H9 (cell line): ENCODE measurements around the gene KLLN. TPM values are rescaled to one million over a fixed set of nuclear protein-coding genes. Genes with fewer than 3 reads are reported as not detected.
"Not testable (repeated sequence)": the region's sequence is repeated elsewhere in the genome, so short reads cannot be mapped to it uniquely, and the experiment has no call there.

Source experiments
- DNase-seq: peaks from one replicate; pipeline ENCODE4 v3.0.0-alpha.2; 2017
- H2AFZ ChIP-seq: one replicate; pipeline ENCODE4 v1.6.1; 2013; ENCODE audit warnings: mild to moderate bottlenecking, low read length, control low read depth, moderate library complexity
- H2AK5ac ChIP-seq: 2 replicates; pipeline ENCODE4 v1.6.1; 2013; ENCODE audit warnings: low read length, control low read depth, mixed read lengths; ENCODE audit not compliant: insufficient read length
- H2BK120ac ChIP-seq: one replicate; pipeline ENCODE4 v1.6.1; 2013; ENCODE audit warnings: low read depth, mild to moderate bottlenecking, low read length, control low read depth, inconsistent platforms; ENCODE audit not compliant: poor library complexity, severe bottlenecking
- H2BK12ac ChIP-seq: 2 replicates; pipeline ENCODE4 v1.6.1; 2013; ENCODE audit warnings: low read length, control low read depth, mixed read lengths, low read depth; ENCODE audit not compliant: insufficient read length
- H2BK15ac ChIP-seq: 2 replicates; pipeline ENCODE4 v1.6.1; 2013; ENCODE audit warnings: low read depth, low read length, control low read depth
- H2BK20ac ChIP-seq: one replicate; pipeline ENCODE4 v1.6.1; 2013; ENCODE audit warnings: low read depth, mild to moderate bottlenecking, low read length, control low read depth, inconsistent platforms; ENCODE audit not compliant: poor library complexity, severe bottlenecking
- H2BK5ac ChIP-seq: 2 replicates; pipeline ENCODE4 v1.6.1; 2013; ENCODE audit warnings: low read length, control low read depth, mixed read lengths; ENCODE audit not compliant: insufficient read length
- H3K14ac ChIP-seq: 2 replicates; pipeline ENCODE4 v1.6.1; 2013; ENCODE audit warnings: low read length, control low read depth; ENCODE audit not compliant: insufficient read depth
- H3K18ac ChIP-seq: 2 replicates; pipeline ENCODE4 v1.6.1; 2013; ENCODE audit warnings: low read depth, mild to moderate bottlenecking, mixed read lengths, low read length, control low read depth; ENCODE audit not compliant: insufficient read length
- H3K23ac ChIP-seq: 2 replicates; pipeline ENCODE4 v1.6.1; 2013; ENCODE audit warnings: low read length, control low read depth, mixed read lengths, low read depth; ENCODE audit not compliant: insufficient read length
- H3K23me2 ChIP-seq: 2 replicates; pipeline ENCODE4 v1.6.1; 2013; ENCODE audit warnings: low read depth, mild to moderate bottlenecking, mixed read lengths, low read length, control low read depth; ENCODE audit not compliant: insufficient read length, poor library complexity, severe bottlenecking
- H3K27ac ChIP-seq: 2 replicates; pipeline ENCODE4 v1.5.1; 2013; ENCODE audit warnings: low read length, control low read depth, mixed read lengths, low read depth; ENCODE audit not compliant: insufficient read length
- H3K27me3 ChIP-seq: 2 replicates; pipeline ENCODE4 v1.6.1; 2013; ENCODE audit warnings: low read length, control low read depth, inconsistent platforms; ENCODE audit not compliant: insufficient read depth
- H3K4ac ChIP-seq: 2 replicates; pipeline ENCODE4 v1.6.1; 2013; ENCODE audit warnings: low read depth, mild to moderate bottlenecking, control low read depth, inconsistent platforms, low read length, moderate library complexity
- H3K4me1 ChIP-seq: 2 replicates; pipeline ENCODE4 v1.6.1; 2013; ENCODE audit warnings: low read length, control low read depth, inconsistent platforms; ENCODE audit not compliant: insufficient read depth
- H3K4me2 ChIP-seq: 2 replicates; pipeline ENCODE4 v1.6.1; 2013; ENCODE audit warnings: low read length, control low read depth, mixed read lengths; ENCODE audit not compliant: insufficient read length, insufficient read depth
- H3K56ac ChIP-seq: 2 replicates; pipeline ENCODE4 v1.6.1; 2013; ENCODE audit warnings: low read depth, mild to moderate bottlenecking, mixed read lengths, low read length, control low read depth; ENCODE audit not compliant: insufficient read length
- H3K79me1 ChIP-seq: 2 replicates; pipeline ENCODE4 v1.6.1; 2013; ENCODE audit warnings: low read depth, mild to moderate bottlenecking, moderate library complexity, low read length, control low read depth, inconsistent platforms; ENCODE audit not compliant: insufficient read depth, poor library complexity, severe bottlenecking
- H3K79me2 ChIP-seq: 2 replicates; pipeline ENCODE4 v1.6.1; 2013; ENCODE audit warnings: low read length, control low read depth, inconsistent platforms; ENCODE audit not compliant: insufficient read depth
- H3K9ac ChIP-seq: 2 replicates; pipeline ENCODE4 v1.6.1; 2013; ENCODE audit warnings: low read length, control low read depth, mixed read lengths; ENCODE audit not compliant: insufficient read length; ENCODE audit errors: extremely low read depth
- H3K9me3 ChIP-seq: one replicate; pipeline ENCODE4 v1.6.1; 2013; ENCODE audit warnings: low read depth, low read length, inconsistent platforms; ENCODE audit not compliant: control insufficient read depth
- H3T11ph ChIP-seq: one replicate; pipeline ENCODE4 v1.6.1; 2013; ENCODE audit warnings: mild to moderate bottlenecking, low read length, control low read depth, inconsistent platforms
- H4K20me1 ChIP-seq: one replicate; pipeline ENCODE4 v1.6.1; 2013; ENCODE audit not compliant: control insufficient read depth, insufficient read length, insufficient read depth
- H4K5ac ChIP-seq: 2 replicates; pipeline ENCODE4 v1.6.1; 2013; ENCODE audit warnings: low read depth, mild to moderate bottlenecking, mixed read lengths, low read length, control low read depth; ENCODE audit not compliant: insufficient read length
- H4K8ac ChIP-seq: replicated peaks from 2 replicates; pipeline ENCODE4 v1.6.1; 2013; ENCODE audit warnings: low read length, control low read depth, mixed read lengths, low read depth; ENCODE audit not compliant: insufficient read length
- H4K91ac ChIP-seq: 2 replicates; pipeline ENCODE4 v1.6.1; 2013; ENCODE audit warnings: low read depth, mild to moderate bottlenecking, moderate library complexity, mixed read lengths, low read length, control low read depth; ENCODE audit not compliant: insufficient read length
- H3K27ac Mint-ChIP-seq, 3 experiments: 2 replicates in 2 of 3; 3 replicates in 1 of 3; pipeline ENCODE4 v1.8.0; 2020 to 2021; ENCODE audit warnings: mixed read lengths in 3 of 3, mild to moderate bottlenecking in 1 of 3, moderate library complexity in 1 of 3
- H3K27me3 Mint-ChIP-seq: 2 replicates; pipeline ENCODE4 v1.8.0; 2021; ENCODE audit warnings: low read depth, mild to moderate bottlenecking, moderate library complexity, mixed read lengths
- H3K36me3 Mint-ChIP-seq, 3 experiments: 2 replicates in 2 of 3; 3 replicates in 1 of 3; pipeline ENCODE4 v1.8.0; 2020 to 2021; ENCODE audit warnings: low read depth in 3 of 3, mixed read lengths in 3 of 3; ENCODE audit not compliant: insufficient read depth in 1 of 3
- H3K4me1 Mint-ChIP-seq, 2 experiments: 2 replicates each; pipeline ENCODE4 v1.8.0; 2020; ENCODE audit warnings: mixed read lengths in 2 of 2
- H3K4me3 Mint-ChIP-seq, 2 experiments: 2 replicates in 1 of 2; 3 replicates in 1 of 2; pipeline ENCODE4 v1.8.0; 2020 to 2021; ENCODE audit warnings: mild to moderate bottlenecking in 2 of 2, mixed read lengths in 2 of 2, moderate library complexity in 1 of 2
- H3K9me3 Mint-ChIP-seq, 2 experiments: 2 replicates in 1 of 2; 3 replicates in 1 of 2; pipeline ENCODE4 v1.8.0; 2020; ENCODE audit warnings: mild to moderate bottlenecking in 2 of 2, mixed read lengths in 2 of 2, moderate library complexity in 1 of 2
- WGBS: extraction: QIAGEN DNeasy Blood & Tissue Kit; methylation state at CpG from one replicate; pipeline ENCODE4 v1.1.7; 2013; ENCODE audit warnings: missing lambda C conversion rate, low lambda C conversion rate, mixed read lengths; ENCODE audit not compliant: insufficient read length; ENCODE audit errors: extremely low coverage; 5-methylcytosine and 5-hydroxymethylcytosine counted together
- total RNA-seq: library from RNA; stranded (reverse); gene quantifications from 2 replicates; pipeline ENCODE4 v1.2.1, GENCODE V29; 2021
- TF ChIP-seq, protein P1 (sequence below): fragments of 200-600 bp; sonication (generic); conservative IDR thresholded peaks from 3 replicates; pipeline ENCODE4 v1.8.0; 2021; ENCODE audit warnings: antibody characterized with exemption, mild to moderate bottlenecking

KLLN gene
- total RNA-seq, 1 experiment from 2014 or later, result 0.79 TPM

DNA sequence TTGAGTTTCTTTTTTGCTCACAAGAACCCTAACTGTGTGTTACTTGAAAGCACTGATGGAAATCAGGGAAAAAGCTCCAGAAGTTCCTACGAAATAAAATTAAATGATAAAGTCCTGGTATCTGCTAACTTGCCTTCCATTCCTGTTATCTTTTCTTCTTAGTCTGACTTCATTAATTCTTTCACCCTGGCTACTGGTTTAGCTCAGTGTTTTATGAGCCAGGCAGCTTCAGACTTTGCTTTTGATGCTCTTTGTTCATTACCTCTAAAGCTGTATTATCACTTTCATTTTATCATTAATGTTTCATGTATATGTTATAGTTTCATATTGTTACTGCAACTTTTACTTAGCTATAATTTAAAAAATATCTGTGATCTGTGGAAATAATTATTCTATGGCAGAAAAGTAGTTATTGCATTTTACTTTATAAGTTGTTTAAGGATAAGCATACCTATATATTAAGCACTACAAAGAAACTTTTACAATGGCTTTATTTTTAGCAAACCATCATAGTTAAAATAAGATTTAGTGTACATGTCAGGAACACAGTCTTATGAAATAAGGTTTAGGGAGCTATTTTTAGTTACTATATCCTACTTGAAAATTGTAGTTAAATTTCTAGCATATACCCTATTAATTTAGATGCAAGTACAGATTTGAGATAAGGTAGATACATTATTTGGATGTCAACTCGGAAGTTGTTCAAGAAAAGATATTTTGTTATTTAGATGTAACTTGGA lies 19.4 kb upstream of the KLLN start:
- H3K23ac ChIP-seq, result no peak overlapping the region
- no peak overlapping the region for H3K14ac ChIP-seq
- peaks cover 3% of the 10 kb centered on the region in 2 experiments; a peak in 3 of 4 replicates for H3K4me1 Mint-ChIP-seq
- no peak overlapping the region for H3K4me2 ChIP-seq
- H2BK5ac ChIP-seq, result no peak overlapping the region
- peaks cover 6% of the 10 kb centered on the region for H3K9me3 ChIP-seq
- H3K23me2 ChIP-seq, result no peaks in the 10 kb centered on the region
- H3K56ac ChIP-seq, result no peak overlapping the region
- H3K9me3 Mint-ChIP-seq, result peaks cover 20 to 22% of the 10 kb centered on the region in 2 experiments
- H2BK20ac ChIP-seq, result no peak overlapping the region
- H3T11ph ChIP-seq, result no peak overlapping the region
- WGBS, result no CpG with 5 or more reads among the region's 2 CpGs
- H2BK120ac ChIP-seq, result no peak overlapping the region
- no peak overlapping the region for H2BK15ac ChIP-seq
- H3K18ac ChIP-seq, result no peak overlapping the region
- no peaks in the 10 kb centered on the region for H3K27me3 ChIP-seq
- H3K27ac ChIP-seq, result no peak overlapping the region
- no peak overlapping the region for H4K5ac ChIP-seq
- no peak overlapping the region for H3K4me3 Mint-ChIP-seq
- H3K79me1 ChIP-seq, result peaks cover 12% of the 10 kb centered on the region
- H4K20me1 ChIP-seq, result no peaks in the 10 kb centered on the region
- no peak overlapping the region for H2AK5ac ChIP-seq
- H3K4ac ChIP-seq, result no peak overlapping the region
- no peak overlapping the region for H4K91ac ChIP-seq
- H3K27me3 Mint-ChIP-seq, result no peaks in the 10 kb centered on the region
- H3K27ac Mint-ChIP-seq, result no peak overlapping the region
- H3K4me1 ChIP-seq, result no peaks in the 10 kb centered on the region
- H3K79me2 ChIP-seq, result no peaks in the 10 kb centered on the region; the same call in 1 of the 2 replicates
- TF ChIP-seq, protein P1, sequence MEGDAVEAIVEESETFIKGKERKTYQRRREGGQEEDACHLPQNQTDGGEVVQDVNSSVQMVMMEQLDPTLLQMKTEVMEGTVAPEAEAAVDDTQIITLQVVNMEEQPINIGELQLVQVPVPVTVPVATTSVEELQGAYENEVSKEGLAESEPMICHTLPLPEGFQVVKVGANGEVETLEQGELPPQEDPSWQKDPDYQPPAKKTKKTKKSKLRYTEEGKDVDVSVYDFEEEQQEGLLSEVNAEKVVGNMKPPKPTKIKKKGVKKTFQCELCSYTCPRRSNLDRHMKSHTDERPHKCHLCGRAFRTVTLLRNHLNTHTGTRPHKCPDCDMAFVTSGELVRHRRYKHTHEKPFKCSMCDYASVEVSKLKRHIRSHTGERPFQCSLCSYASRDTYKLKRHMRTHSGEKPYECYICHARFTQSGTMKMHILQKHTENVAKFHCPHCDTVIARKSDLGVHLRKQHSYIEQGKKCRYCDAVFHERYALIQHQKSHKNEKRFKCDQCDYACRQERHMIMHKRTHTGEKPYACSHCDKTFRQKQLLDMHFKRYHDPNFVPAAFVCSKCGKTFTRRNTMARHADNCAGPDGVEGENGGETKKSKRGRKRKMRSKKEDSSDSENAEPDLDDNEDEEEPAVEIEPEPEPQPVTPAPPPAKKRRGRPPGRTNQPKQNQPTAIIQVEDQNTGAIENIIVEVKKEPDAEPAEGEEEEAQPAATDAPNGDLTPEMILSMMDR, result no peak
- H3K36me3 Mint-ChIP-seq, result peaks cover 45 to 51% (median 50%) of the 10 kb centered on the region in 3 experiments
- no peak overlapping the region for H2BK12ac ChIP-seq
- no peak overlapping the region for H4K8ac ChIP-seq
- DNase-seq, result no peak
- H2AFZ ChIP-seq, result no peak overlapping the region
- no peak overlapping the region for H3K9ac ChIP-seq

DNA sequence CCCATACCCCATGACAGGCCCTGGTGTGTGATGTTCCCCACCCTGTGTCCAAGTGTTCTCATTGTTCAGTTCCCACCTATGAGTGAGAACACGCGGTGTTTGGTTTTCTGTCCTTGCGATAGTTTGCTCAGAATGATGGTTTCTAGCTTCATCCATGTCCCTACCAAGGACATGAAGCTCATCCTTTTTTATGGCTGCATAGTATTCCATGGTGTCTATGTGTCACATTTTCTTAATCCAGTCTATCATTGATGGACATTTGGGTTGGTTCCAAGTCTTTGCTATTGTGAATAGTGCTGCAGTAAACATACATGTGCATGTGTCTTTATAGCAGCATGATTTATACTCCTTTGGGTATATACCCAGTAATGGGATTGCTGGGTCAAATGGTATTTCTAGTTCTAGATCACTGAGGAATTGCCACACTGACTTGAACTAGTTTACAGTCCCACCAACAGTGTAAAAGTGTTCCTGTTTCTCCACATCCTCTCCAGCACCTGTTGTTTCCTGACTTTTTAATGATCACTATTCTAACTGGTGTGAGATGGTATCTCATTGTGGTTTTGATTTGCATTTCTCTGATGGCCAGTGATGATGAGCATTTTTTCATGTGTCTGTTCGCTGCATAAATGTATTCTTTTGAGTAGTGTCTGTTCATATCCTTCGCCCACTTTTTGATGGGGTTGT lies 18.2 kb upstream of the KLLN start:
- H3K4me2 ChIP-seq, H2BK12ac ChIP-seq, H3K27me3 Mint-ChIP-seq, H4K20me1 ChIP-seq, H3K23me2 ChIP-seq, H3K9ac ChIP-seq, H3K56ac ChIP-seq, H3K27ac Mint-ChIP-seq, H3K9me3 ChIP-seq, H3K27ac ChIP-seq, H3K79me1 ChIP-seq, H3K14ac ChIP-seq, H3K27me3 ChIP-seq, H2BK15ac ChIP-seq, H2AK5ac ChIP-seq, DNase-seq, H3K18ac ChIP-seq, H2BK20ac ChIP-seq, H3K4me1 ChIP-seq, H3K4me1 Mint-ChIP-seq, H2BK120ac ChIP-seq, H3K79me2 ChIP-seq, H2AFZ ChIP-seq, H3K4me3 Mint-ChIP-seq, H3K4ac ChIP-seq, H4K5ac ChIP-seq, H4K8ac ChIP-seq, H4K91ac ChIP-seq, H3K23ac ChIP-seq, H2BK5ac ChIP-seq, H3T11ph ChIP-seq: not testable (repeated sequence)
- H3K9me3 Mint-ChIP-seq, result peaks cover 10 to 18% of the 10 kb centered on the region in 2 experiments
- no CpG with 5 or more reads among the region's 5 CpGs for WGBS
- peaks cover 35 to 39% (median 39%) of the 10 kb centered on the region in 3 experiments for H3K36me3 Mint-ChIP-seq
